Neutrophil (primary cell): ENCODE data around the gene ENDOU.
A peak's percentile ranks its signal among the peaks of the same experiment; 100 is the strongest.

Source experiments
- H3K27ac ChIP-seq: fragments of 200-600 bp; sonication (generic); 2 replicates; pipeline ENCODE4 v1.5.1; 2016; ENCODE audit warnings: mild to moderate bottlenecking, moderate library complexity
- H3K27me3 ChIP-seq: fragments of 200-600 bp; sonication (generic); 2 replicates; pipeline ENCODE4 v1.6.0; 2016; ENCODE audit warnings: mild to moderate bottlenecking
- H3K36me3 ChIP-seq: fragments of 200-600 bp; sonication (generic); 2 replicates; pipeline ENCODE4 v1.5.1; 2017
- H3K4me1 ChIP-seq, 2 experiments: fragments of 200-600 bp in 1 of 2; sonication (generic) in 1 of 2; 1 replicate in 1 of 2; 2 replicates in 1 of 2; pipeline versions ENCODE4 v1.5.1 to v1.6.1; 2013 to 2016; ENCODE audit warnings: low read depth in 1 of 2, low read length in 1 of 2, mild to moderate bottlenecking in 1 of 2, moderate library complexity in 1 of 2; ENCODE audit not compliant: control insufficient read depth in 1 of 2, insufficient read depth in 1 of 2
- H3K4me3 ChIP-seq, 2 experiments: fragments of 200-600 bp in 1 of 2; sonication (generic) in 1 of 2; 1 replicate in 1 of 2; 2 replicates in 1 of 2; pipeline ENCODE4 v1.5.1; 2013 to 2016; ENCODE audit warnings: low read depth in 1 of 2, low read length in 1 of 2, mild to moderate bottlenecking in 1 of 2, moderate library complexity in 1 of 2
- H3K9me3 ChIP-seq: fragments of 200-600 bp; sonication (generic); 2 replicates; pipeline ENCODE4 v1.5.1; 2016
- TF ChIP-seq, protein P1 (sequence below): fragments of 200-600 bp; sonication (generic); IDR thresholded peaks from 2 replicates; pipeline ENCODE4 v1.5.1; 2016; ENCODE audit warnings: antibody characterized with exemption

Gene ENDOU

GRCh38 chr12:47709671-47710070 lies 15.6 kb downstream of the ENDOU start:
- Histone ChIP-seq H3K4me1 (peaks cover 42 to 54% of the 10 kb centered on the region in 2 experiments), H3K27ac (peak overlapping the region; percentile 94), H3K4me3 (no peak overlapping the region), H3K36me3 (no peaks in the 10 kb centered on the region), H3K27me3 (no peaks in the 10 kb centered on the region), H3K9me3 (no peaks in the 10 kb centered on the region)
- TF ChIP-seq, protein P1, sequence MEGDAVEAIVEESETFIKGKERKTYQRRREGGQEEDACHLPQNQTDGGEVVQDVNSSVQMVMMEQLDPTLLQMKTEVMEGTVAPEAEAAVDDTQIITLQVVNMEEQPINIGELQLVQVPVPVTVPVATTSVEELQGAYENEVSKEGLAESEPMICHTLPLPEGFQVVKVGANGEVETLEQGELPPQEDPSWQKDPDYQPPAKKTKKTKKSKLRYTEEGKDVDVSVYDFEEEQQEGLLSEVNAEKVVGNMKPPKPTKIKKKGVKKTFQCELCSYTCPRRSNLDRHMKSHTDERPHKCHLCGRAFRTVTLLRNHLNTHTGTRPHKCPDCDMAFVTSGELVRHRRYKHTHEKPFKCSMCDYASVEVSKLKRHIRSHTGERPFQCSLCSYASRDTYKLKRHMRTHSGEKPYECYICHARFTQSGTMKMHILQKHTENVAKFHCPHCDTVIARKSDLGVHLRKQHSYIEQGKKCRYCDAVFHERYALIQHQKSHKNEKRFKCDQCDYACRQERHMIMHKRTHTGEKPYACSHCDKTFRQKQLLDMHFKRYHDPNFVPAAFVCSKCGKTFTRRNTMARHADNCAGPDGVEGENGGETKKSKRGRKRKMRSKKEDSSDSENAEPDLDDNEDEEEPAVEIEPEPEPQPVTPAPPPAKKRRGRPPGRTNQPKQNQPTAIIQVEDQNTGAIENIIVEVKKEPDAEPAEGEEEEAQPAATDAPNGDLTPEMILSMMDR = no peak

DNA sequence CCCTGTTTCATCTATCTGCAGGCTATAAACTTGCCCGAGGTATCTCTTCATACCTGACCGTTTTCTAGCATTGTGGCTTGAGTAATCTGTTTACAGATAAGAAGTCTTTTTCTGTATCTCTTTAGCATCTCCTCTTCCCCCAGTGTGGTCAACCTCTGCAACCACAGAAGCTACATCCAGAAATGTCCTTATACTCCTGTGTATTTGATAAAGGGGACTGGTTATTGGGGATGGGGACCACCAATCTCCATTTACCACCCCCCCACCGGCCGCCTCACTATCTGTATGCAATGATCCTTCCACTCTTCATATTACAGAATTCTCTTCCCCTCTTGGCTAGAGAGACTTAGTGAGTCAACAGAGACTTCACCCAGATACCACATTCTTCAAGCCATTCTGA lies 16.1 kb downstream of the ENDOU start:
- H3K36me3 ChIP-seq = no peaks in the 10 kb centered on the region
- peaks cover 42 to 56% of the 10 kb centered on the region in 2 experiments for H3K4me1 ChIP-seq
- TF ChIP-seq, protein P1 = no peak
- H3K27ac ChIP-seq = peak overlapping the region; percentile 94
- H3K4me3 ChIP-seq = no peak overlapping the region
- no peaks in the 10 kb centered on the region for H3K9me3 ChIP-seq
- H3K27me3 ChIP-seq = no peaks in the 10 kb centered on the region

DNA sequence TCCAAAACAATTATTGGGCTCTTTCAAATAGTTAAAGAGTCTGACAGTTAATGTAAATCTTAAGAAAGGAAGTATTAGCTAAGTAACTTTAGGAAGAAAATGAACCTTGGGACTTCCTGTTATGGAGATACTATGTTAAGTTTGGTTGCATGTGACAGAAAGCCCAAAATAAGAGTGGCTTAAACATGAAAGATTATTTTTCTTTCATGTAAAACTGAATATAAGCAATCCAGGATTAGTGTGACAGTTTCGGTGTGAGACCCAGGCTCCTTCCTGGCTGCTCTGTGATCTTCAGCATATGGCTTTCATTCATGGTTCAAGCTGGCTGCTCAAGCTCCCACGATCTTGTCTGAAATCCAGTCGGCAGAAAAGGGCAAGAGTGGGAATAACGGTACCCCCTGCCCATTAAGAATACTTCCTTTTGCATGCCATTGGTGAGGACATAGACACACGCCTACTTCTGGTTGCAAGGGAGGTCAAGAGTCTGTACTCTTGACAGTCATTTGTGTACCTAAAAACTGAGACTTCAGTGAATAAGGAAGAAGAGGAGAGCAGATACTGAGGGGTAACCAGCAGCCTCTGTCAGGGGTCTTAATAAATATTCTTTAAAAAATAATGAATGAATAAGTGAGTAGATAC lies 17.3 kb downstream of the ENDOU start:
- Histone ChIP-seq H3K9me3 (no peaks in the 10 kb centered on the region), H3K4me1 (peaks cover 42 to 56% of the 10 kb centered on the region in 2 experiments), H3K27ac (peak overlapping the region; percentile 94), H3K27me3 (no peaks in the 10 kb centered on the region), H3K4me3 (peak overlapping the region in 1 of 2 experiments; percentile 86), H3K36me3 (no peaks in the 10 kb centered on the region)
- TF ChIP-seq, protein P1 = no peak

GRCh38 chr12:47707355-47707754 lies 17.9 kb downstream of the ENDOU start:
- Histone ChIP-seq H3K36me3 (no peaks in the 10 kb centered on the region), H3K4me1 (peaks cover 42 to 56% of the 10 kb centered on the region in 2 experiments), H3K4me3 (peak overlapping the region; percentile 86 to 87), H3K27ac (peak overlapping the region; percentile 94), H3K9me3 (no peaks in the 10 kb centered on the region), H3K27me3 (no peaks in the 10 kb centered on the region)
- TF ChIP-seq, protein P1 = no peak

DNA sequence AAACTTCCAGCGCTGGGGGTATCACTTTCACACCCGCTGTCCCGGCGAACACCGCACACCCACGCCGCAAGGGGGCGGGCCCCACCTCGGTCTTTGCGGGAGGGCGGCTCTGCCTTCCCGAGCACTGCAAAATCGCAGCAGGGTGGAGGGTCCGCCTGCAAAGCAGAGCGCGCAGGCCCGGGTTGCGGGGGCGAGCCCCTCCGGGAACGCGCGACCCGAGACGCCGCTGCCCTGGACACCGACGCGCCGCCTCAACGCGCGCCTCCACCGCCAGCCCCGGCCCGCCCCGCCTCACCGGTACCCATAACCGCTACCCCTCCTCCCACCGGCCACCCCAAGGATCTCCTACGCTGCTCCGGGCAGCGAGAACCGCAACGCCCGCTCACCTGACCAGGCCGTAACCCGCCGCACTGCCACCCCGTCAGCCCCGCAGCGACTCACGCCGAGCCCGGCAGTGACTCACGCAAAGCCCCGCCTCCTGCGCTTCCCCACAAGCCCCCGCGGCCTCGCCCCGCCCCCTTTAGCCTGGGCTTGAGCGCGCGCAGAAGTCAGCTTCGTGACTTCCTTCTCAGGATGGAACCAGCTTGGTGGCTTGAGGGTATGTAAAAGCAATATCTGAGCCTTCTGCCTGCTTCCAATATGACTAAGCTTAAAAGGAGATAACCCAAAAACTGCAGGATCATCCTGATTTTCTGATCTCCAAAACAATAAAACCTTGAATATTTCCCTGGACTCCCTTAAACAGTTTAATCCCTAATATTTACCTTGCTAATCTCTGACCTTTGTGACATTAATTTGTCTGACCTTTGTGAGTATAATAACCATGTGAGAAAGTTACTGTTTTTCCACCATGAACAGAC lies 19.5 kb downstream of the ENDOU start, which contains the start of gene RPAP3:
TSS of gene RPAP3 (minus strand) at position 465 of the 860 bp plus-strand sequence. CDS start 3,190 bp downstream, outside the sequence.
- Histone ChIP-seq H3K36me3 (peaks cover 2% of the 10 kb centered on the region), H3K9me3 (no peaks in the 10 kb centered on the region), H3K27me3 (no peaks in the 10 kb centered on the region), H3K4me1 (peaks cover 42 to 56% of the 10 kb centered on the region in 2 experiments), H3K27ac (peak within 1 kb of the TSS; percentile 94), H3K4me3 (peak within 1 kb of the TSS; percentile 86 to 87)
- TF ChIP-seq, protein P1 = peak; percentile 72
